SU-DHL-6 (cell line): ENCODE results near the gene PLN.

Source experiments
- H2AFZ ChIP-seq: fragments of 200-600 bp; sonication (generic); 2 replicates; pipeline ENCODE4 v1.6.1; 2014; ENCODE audit warnings: low read depth, mild to moderate bottlenecking, moderate library complexity, mixed read lengths, antibody characterized with exemption, low read length; ENCODE audit not compliant: severe bottlenecking
- H3F3A ChIP-seq: fragments of 200-600 bp; shearing (Covaris generic); 2 replicates; pipeline ENCODE4 v1.6.0; 2016; ENCODE audit warnings: antibody characterized with exemption, mild to moderate bottlenecking; ENCODE audit not compliant: insufficient read depth
- H3K27ac ChIP-seq: fragments of 200-600 bp; sonication (generic); 2 replicates; pipeline ENCODE4 v1.5.1; 2016; ENCODE audit warnings: low read depth, mild to moderate bottlenecking, low read length, moderate library complexity, mixed read lengths
- H3K27me3 ChIP-seq: fragments of 200-600 bp; sonication (generic), shearing (Covaris generic); 2 replicates; pipeline ENCODE4 v1.6.0; 2014; ENCODE audit warnings: mild to moderate bottlenecking, low read length
- H3K36me3 ChIP-seq: fragments of 200-600 bp; sonication (generic); 2 replicates; pipeline ENCODE4 v1.6.1; 2014; ENCODE audit warnings: mild to moderate bottlenecking, low read length, mixed read lengths
- H3K4me2 ChIP-seq: fragments of 300-600, 200-600 bp; shearing (Covaris generic), sonication (generic); 2 replicates; pipeline ENCODE4 v1.6.0; 2014; ENCODE audit warnings: low read length, low read depth, mild to moderate bottlenecking; ENCODE audit not compliant: poor library complexity, severe bottlenecking
- H3K4me3 ChIP-seq: fragments of 200-600 bp; sonication (generic); 2 replicates; pipeline ENCODE4 v1.5.1; 2014; ENCODE audit warnings: antibody characterized with exemption, low read length, mild to moderate bottlenecking, mixed read lengths; ENCODE audit not compliant: insufficient read depth, poor library complexity, severe bottlenecking
- H3K79me2 ChIP-seq: fragments of 200-600 bp; sonication (generic); 2 replicates; pipeline ENCODE4 v1.6.1; 2014; ENCODE audit warnings: mild to moderate bottlenecking, low read length, moderate library complexity; ENCODE audit not compliant: insufficient read depth
- H3K9ac ChIP-seq: fragments of 200-600 bp; sonication (generic); 2 replicates; pipeline ENCODE4 v1.7.0; 2014; ENCODE audit warnings: mild to moderate bottlenecking, low read length
- H3K9me2 ChIP-seq: fragments of 200-600 bp; sonication (generic); replicated peaks from 2 replicates; pipeline ENCODE4 v1.6.1; 2014; ENCODE audit warnings: low read length; ENCODE audit not compliant: insufficient read depth
- H3K9me3 ChIP-seq: fragments of 200-600 bp; sonication (generic); 2 replicates; pipeline ENCODE4 v1.6.1; 2014; ENCODE audit warnings: low read length, mixed read lengths; ENCODE audit not compliant: insufficient read depth
- H4K20me1 ChIP-seq: fragments of 200-600 bp; sonication (generic); 2 replicates; pipeline ENCODE4 v1.6.1; 2014; ENCODE audit warnings: low read depth, mild to moderate bottlenecking, antibody characterized with exemption, low read length, moderate library complexity, mixed read lengths
- CTCF ChIP-seq: fragments of 200-600 bp; sonication (generic); IDR thresholded peaks from one replicate; pipeline ENCODE4 v1.5.1; 2017; ENCODE audit warnings: antibody characterized with exemption, mild to moderate bottlenecking, low read length, moderate library complexity; ENCODE audit not compliant: insufficient read depth, poor library complexity, severe bottlenecking
- EZH2phosphoT487 ChIP-seq: fragments of 200-600 bp; sonication (generic), shearing (Covaris generic); conservative IDR thresholded peaks from 2 replicates; pipeline ENCODE4 v1.6.1; 2018; ENCODE audit warnings: mild to moderate bottlenecking, antibody characterized with exemption, low read length, moderate library complexity, mixed read lengths

The PLN gene

DNA sequence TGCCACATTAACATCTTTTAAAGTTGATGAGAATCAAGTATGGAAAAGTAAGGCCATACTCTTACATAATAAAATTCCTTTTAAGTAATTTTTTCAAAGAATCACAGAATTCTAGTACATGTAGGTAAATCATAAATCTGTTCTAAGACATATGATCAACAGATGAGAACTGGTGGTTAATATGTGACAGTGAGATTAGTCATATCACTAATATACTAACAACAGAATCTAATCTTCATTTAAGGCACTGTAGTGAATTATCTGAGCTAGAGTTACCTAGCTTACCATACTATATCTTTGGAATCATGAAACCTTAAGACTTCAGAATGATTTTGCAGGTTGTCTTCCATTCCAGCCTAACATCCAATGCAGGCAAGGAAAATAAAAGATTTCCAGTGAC lies 11.6 kb downstream of the PLN start:
- no peaks in the 10 kb centered on the region for H3F3A ChIP-seq
- no peaks in the 10 kb centered on the region for H3K36me3 ChIP-seq
- no peaks in the 10 kb centered on the region for H4K20me1 ChIP-seq
- H3K27ac ChIP-seq: no peak overlapping the region
- no peaks in the 10 kb centered on the region for H3K27me3 ChIP-seq
- H3K4me2 ChIP-seq: no peak overlapping the region
- no peak overlapping the region for H2AFZ ChIP-seq
- TF ChIP-seq EZH2phosphoT487 (no peak), CTCF (no peak)
- no peak overlapping the region for H3K9ac ChIP-seq
- H3K9me2 ChIP-seq: no peaks in the 10 kb centered on the region
- no peaks in the 10 kb centered on the region for H3K9me3 ChIP-seq
- H3K79me2 ChIP-seq: no peaks in the 10 kb centered on the region
- no peak overlapping the region for H3K4me3 ChIP-seq

DNA sequence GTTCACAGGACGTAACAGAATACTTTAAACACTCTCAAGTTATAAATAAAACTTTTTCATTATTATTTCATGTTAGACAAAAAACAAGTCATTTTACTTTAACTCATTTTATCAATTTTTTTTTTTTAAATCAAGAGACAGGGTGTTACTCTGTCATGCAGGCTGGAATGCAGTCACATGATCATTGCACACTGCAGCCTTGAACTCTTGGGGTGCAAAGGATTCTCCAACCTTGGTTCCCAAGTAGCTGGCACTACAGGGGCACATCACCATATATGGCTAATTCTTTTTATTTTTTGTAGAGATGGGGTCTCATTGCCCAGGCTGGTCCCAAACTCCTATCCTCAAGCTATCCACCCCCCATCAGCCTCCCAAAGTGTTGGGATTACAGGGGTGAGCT lies 14.2 kb downstream of the PLN start:
- Histone ChIP-seq H3K4me2 (no peak overlapping the region), H3K27ac (no peak overlapping the region), H2AFZ (no peak overlapping the region), H3K79me2 (no peaks in the 10 kb centered on the region), H4K20me1 (no peaks in the 10 kb centered on the region), H3K4me3 (no peak overlapping the region), H3K9ac (no peak overlapping the region), H3K9me3 (no peaks in the 10 kb centered on the region), H3K9me2 (no peaks in the 10 kb centered on the region), H3K36me3 (no peaks in the 10 kb centered on the region), H3K27me3 (no peaks in the 10 kb centered on the region), H3F3A (no peaks in the 10 kb centered on the region)
- no peak for TF ChIP-seq EZH2phosphoT487
- no peak for TF ChIP-seq CTCF

GRCh38 chr6:118562959-118563358 lies 14.9 kb downstream of the PLN start:
- Histone ChIP-seq H3K4me3 (no peak overlapping the region), H3F3A (no peaks in the 10 kb centered on the region), H3K9ac (no peak overlapping the region), H3K27ac (no peak overlapping the region), H2AFZ (no peak overlapping the region), H3K4me2 (no peak overlapping the region), H3K36me3 (no peaks in the 10 kb centered on the region), H3K9me3 (no peaks in the 10 kb centered on the region), H4K20me1 (no peaks in the 10 kb centered on the region), H3K27me3 (no peaks in the 10 kb centered on the region), H3K79me2 (no peaks in the 10 kb centered on the region), H3K9me2 (no peaks in the 10 kb centered on the region)
- TF ChIP-seq CTCF: no peak
- no peak for TF ChIP-seq EZH2phosphoT487
